GM12872 (cell line): ENCODE measurements around the gene DENND4A.

Experiments
- TF ChIP-seq, protein P1 (sequence below): IDR thresholded peaks from 3 replicates; pipeline ENCODE4 v1.5.1; 2011; ENCODE audit warnings: low read depth, mild to moderate bottlenecking, low read length, moderate library complexity; ENCODE audit not compliant: insufficient read depth

The DENND4A gene

DNA sequence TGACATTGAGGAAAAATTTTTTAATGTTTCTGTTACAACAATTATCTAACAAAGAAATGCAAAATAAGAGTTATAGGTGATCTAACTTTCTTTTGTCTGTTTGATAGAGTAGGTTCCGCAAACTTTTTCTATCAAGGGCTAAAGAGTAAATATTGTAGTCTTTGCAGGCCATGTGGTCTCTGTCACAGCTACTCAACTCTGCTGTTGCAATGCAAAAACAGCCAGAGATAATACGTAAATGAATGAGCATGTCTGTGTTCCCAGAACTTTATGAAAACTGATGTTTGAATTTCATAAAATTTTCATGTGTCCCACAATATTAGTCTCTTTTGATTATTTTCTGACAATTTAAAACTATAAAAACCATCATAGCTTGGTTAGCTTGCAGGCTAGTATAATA is 97.0 kb downstream of the DENND4A start:
- TF ChIP-seq, protein P1, sequence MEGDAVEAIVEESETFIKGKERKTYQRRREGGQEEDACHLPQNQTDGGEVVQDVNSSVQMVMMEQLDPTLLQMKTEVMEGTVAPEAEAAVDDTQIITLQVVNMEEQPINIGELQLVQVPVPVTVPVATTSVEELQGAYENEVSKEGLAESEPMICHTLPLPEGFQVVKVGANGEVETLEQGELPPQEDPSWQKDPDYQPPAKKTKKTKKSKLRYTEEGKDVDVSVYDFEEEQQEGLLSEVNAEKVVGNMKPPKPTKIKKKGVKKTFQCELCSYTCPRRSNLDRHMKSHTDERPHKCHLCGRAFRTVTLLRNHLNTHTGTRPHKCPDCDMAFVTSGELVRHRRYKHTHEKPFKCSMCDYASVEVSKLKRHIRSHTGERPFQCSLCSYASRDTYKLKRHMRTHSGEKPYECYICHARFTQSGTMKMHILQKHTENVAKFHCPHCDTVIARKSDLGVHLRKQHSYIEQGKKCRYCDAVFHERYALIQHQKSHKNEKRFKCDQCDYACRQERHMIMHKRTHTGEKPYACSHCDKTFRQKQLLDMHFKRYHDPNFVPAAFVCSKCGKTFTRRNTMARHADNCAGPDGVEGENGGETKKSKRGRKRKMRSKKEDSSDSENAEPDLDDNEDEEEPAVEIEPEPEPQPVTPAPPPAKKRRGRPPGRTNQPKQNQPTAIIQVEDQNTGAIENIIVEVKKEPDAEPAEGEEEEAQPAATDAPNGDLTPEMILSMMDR = no peak

DNA sequence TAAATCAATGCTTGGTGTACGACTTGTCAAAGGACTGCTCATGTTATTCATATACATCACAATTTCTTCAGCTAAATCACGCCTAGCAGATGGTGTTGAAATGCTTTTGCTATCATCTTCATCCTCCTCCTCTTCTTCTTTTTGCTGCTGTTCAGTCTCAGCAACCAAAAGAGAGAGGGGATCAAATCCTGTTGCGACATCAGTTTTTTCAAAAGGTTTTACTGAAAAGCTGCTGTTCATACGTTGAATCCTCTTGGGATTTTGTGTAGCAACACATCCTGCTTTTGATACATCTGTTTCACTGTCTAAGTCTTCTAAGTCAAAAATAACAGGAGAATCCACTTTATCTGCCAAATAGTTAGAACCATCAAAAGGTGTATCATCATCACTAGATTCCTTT is 101.3 kb downstream of the DENND4A start:
- TF ChIP-seq, protein P1 = no peak

DNA sequence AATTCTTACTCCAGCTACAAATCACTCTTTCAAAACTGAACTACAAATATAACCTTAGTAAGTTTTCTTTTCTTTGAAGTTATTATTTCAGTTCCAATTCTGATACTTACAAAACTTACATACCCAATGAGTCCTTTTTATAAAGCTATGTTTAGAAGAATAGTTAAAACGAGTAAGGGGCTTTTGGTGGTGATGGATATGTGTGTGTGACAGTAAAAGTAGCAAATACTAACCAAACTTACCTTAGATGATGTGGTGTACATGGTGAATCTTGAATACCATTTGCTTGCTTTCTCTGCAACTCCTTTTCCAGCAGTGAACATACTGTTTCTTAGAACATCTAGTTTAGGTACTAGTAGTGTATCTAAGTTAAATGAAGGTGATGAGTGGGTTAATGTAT is 101.9 kb downstream of the DENND4A start:
- TF ChIP-seq, protein P1 = no peak

DNA sequence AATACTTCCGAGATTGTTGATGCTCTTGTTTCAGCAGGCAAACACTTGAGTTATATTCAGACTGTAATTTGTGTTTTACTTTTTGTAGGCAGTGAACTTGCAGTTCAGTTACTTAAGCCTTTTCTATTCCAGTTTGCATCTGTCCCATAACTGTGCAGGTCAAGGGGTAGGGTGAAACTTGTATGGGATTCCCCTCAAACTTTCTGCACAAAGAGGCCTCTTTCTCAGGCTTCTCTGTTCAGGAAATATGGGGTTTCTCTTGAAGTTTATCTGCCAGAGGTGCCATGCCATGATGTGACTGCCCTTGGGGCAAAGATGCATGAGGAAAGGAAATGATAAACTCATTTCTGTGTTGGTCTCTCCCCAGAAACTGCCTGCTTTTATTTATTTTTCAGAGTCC is 103.6 kb downstream of the DENND4A start:
- TF ChIP-seq, protein P1 = no peak

DNA sequence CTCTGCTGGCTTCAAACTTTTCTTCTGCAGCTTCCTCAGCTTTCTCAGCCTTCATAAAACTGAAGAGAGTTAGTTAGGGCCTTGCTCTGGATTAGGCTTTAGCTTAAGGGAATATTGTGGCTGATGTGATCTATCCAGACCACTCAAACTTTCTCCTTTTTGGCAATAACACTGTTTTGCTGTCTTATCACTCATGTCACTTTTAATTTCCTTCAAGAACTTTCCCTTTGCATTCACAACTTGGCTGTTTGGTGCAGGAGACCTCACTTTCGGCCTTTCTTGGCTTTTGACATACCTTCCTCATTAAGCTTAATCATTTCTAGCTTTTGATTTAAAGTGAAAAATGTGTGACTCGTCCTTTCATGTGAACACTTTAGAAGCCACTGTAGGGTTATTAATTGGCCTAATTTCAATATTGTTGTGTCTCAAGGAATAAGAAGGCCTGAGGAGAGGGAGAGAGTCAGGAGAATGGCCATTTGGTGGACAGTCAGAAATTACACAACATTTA is 109.6 kb downstream of the DENND4A start:
- TF ChIP-seq, protein P1 = no peak

DNA sequence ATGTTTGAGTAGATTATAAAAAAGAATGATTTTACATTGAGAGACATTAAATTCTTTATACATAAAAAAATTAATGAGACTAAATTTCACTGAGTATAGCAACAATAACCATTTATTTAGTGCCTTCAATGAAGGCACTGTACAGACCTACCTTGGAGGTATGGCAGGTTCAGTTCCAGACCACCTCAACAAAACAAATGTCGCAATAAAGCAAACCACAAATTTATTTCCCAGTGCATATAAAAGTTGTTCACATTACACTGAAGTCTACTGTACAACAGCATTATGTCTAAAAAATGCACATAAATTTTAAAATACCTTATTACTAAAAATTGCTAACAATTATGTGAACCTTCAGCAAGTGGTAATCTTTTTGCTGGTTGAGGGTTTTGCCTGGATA is 111.5 kb downstream of the DENND4A start:
- TF ChIP-seq, protein P1 = no peak

DNA sequence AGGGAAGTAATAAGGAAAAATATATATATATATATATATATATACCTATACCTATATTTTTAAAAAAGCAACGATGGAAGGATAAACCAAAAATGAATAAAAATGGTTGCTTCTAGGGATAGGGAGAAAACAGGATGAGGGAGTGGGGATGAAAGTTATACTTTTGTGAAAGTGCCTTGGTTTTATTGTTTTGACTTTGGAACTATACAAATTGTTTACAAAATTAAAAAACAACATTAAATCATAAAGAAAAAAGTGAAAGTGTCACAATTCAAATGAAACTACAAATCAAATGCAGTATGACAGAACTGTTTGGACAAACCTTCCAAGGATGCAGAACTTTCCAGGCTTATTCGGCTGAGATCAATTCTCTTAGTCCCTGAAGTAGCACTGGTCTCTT is 116.0 kb downstream of the DENND4A start:
- TF ChIP-seq, protein P1 = no peak

DNA sequence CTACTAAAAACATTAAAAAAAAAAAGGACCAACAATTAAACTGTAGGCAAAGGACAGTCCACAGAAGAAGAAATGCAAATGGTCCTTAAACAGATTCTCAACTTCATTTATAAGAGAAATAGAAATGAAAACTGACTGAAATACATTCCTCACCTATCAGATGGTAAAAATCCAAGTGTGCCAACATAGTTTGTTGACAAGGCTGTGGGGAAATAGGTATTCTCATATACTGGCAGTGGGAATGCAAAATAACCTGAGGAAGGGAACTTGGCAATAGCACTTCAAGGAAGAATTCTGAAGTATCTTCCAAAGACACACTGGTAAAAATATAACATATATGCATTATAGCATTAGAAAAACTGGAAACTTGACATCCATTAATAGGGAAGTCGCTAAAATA is 116.5 kb downstream of the DENND4A start:
- TF ChIP-seq, protein P1 = no peak
